DMS79 (cell line): ENCODE data around the gene MICU1.

Experiments used
- DNase-seq: peaks from one replicate; lab custom pipeline; 2025; lab: John Stamatoyannopoulos, UW

The MICU1 gene

GRCh38 chr10:72630144-72630543 is 4.3 kb upstream of the MICU1 start:
- DNase-seq: no peak

GRCh38 chr10:72626444-72626754 is 520 bp upstream of the MICU1 start:
- DNase-seq: no peak

DNA sequence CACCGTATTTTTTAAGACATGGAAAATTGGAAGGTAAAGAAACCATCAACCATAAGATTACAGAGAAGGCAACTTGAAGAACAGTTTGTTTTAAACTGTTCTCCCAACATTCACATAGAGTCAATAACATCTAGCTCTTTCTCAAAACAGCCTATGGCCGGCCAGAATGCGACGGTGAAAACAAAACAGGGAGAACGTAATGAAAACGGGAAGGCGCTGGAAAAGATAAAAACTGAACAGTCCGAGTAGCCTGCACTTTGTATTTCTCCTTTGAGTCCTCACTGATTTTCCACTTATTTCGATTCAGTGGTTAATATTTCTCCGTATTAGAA is 637 bp downstream of the MICU1 start:
- DNase-seq: no peak

GRCh38 chr10:72622271-72622670 is 3.6 kb downstream of the MICU1 start:
- no peak for DNase-seq

- no peak for DNase-seq
Observed at GRCh38 chr10:72616716-72617115, 9.2 kb downstream of the MICU1 start.

DNA sequence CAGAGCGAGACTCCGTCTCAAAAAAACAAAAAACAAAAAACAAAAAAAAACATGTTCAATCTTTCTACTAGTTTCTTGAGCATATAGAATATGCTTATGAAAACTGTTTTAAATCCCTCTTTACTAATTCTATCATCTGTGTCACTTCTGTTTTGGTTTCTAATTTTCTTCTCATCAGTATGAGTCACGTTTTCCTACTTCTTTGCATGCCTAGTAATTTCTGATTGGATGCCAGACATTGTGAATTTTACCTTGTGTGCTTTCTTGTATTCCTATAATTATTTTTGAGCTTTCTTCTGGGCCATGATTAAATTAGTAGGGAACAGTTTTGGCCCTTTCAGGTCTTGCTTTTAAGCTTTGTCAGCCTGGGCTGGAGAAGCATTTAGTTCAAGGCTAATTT is 9.9 kb downstream of the MICU1 start:
- DNase-seq: no peak

DNA sequence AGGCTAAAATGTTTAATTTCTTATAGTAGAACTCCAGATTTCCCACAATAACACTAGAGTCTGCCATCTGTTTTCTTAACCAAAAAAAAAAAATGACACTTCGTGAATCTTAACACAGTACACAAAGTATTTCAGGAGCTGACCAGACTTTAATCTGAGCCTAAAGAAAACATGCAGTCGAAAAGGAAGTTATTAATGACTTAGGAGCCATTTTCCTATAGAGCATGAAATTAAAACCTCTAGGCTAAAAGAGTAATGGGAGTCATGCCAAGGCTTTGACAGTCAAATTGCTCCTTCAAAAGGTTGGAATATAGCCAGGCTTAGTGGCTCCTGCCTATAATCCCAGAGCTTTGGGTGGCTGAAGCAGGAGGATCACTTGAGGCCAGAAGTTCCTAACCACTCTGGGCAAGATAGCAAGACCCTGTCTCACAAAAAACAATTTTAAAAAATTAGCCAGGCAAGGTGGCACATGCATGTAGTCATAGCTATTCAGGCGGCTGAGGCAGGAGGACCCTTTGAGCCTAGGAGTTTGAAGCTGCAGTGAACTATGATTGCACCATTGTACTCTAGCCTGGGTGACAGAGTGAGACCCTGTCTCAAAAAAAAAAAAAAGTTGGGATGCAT is 13.6 kb downstream of the MICU1 start:
- peak; percentile 74 for DNase-seq

GRCh38 chr10:72611783-72612182 is 14.1 kb downstream of the MICU1 start:
- peak; percentile 15 for DNase-seq

GRCh38 chr10:72610466-72610865 is 15.4 kb downstream of the MICU1 start:
- no peak for DNase-seq

- no peak for DNase-seq
Observed at GRCh38 chr10:72605122-72605521, 20.8 kb downstream of the MICU1 start.

- DNase-seq: no peak
Observed at GRCh38 chr10:72601144-72601543, 24.7 kb downstream of the MICU1 start.

- no peak for DNase-seq
Observed at GRCh38 chr10:72598769-72599701, 26.8 kb downstream of the MICU1 start.

DNA sequence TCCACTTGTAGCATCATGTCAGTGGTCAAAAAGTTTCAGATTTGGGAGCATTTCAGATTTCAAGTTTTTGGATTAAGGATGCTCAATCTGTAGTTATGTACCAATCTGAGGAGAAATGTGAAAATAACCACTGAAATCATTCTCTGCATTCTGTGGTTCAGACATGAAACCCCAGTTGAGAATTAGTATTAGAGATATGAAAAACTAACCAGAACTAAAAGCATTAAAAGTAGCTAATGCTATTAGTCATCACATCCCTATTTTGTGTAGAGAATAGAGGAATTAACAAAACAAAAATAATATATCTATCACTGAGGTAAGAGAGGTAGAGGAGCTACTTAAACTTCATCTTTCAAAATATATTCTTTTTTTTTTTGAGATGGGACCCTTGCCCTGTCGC is 28.0 kb downstream of the MICU1 start:
- DNase-seq: no peak

GRCh38 chr10:72595436-72595835 is 30.4 kb downstream of the MICU1 start:
- DNase-seq: no peak

- DNase-seq: no peak
Observed at GRCh38 chr10:72593963-72594362, 31.9 kb downstream of the MICU1 start.

- DNase-seq: no peak
Observed at GRCh38 chr10:72588266-72588665, 37.6 kb downstream of the MICU1 start.

DNA sequence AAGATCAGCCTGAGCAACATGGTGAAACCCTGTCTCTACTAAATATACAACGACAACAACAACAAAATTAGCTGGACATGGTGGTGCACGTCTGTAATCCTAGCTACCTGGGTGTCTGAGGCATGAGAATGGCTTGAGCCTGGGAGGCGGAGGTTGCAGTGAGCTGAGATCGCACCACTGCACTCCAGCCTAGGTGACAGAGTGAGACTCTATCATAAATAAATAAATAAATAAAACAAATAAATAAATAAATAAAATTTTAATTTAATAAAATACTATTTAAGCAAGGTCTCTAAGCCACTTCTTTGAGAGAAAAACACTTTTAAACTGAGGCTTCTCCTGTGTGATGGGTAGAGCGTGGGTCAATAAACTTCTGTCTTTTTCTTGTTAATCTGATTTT is 38.3 kb downstream of the MICU1 start:
- DNase-seq: no peak

DNA sequence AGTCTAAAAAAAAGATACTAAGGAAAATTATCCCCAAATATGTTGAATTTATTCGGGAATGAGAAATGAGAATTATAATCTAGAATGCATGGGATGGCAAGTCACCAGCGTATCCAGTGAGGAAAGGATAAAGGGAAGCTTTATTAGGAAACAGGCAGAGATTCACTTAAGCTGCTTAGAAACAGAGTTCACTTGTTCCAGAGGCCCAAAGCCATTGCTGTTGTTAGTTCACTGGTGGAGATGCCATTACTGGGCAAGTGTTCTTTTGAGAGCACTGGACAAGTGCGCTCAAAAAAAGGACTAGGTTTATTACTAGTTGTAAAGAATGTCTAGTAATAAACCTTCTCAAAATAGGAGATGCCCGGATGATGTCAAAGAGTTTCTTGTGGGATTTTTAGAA is 51.2 kb downstream of the MICU1 start:
- no peak for DNase-seq

DNA sequence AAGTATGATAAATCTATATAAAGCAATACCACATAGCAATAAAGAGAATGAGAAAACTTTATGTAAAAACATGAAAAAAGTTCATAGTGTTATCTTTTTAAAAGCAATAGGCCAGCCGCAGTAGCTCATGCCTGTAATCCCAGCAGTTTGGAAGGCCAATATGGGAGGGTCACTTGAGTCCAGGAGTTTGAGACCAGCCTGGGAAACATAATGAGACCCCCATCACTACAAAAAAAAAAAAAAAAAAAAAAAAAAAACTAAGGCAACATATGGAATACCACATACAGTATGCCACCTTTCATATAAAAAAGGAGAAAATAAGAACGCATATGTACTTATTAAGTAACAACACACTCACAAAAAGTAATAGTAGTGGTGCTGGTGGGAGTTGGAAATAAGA is 52.8 kb downstream of the MICU1 start:
- no peak for DNase-seq

DNA sequence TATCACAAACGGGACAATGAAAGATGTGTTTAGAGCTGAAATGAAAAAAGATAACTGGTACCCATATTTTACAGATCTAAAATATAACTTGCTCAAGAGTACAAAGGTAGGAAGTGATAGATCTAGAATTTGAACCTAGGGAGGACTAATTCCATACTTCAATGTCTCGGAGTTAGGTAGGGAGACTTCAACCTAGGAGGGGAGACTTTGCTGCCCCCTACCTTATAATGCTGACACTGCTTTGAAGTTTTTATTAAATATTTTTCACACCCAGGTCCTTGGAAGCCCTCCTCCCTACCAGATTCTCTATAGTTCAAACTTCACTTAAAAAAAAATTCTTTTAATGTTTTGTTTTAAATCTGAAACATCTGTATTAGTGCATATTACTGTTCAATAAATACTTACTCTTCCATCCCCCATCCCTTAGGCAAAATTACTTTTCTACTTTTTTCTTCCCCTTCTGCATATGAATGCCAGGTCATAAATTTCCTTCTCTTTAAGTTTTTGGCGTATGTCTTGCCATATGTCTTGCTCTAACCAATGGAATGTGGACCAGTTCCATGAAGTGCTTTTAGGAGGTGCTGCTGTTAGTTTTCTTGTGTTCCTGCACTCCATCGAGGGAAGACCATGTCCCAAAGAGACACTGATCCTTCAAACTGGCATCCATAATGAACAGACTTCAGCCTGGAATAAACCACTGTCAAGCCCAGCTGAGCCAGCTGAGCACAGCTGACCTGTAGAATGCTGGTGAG is 57.8 kb downstream of the MICU1 start:
- DNase-seq: no peak

- no peak for DNase-seq
Observed at GRCh38 chr10:72567421-72567820, 58.5 kb downstream of the MICU1 start.

GRCh38 chr10:72564596-72564995 is 61.3 kb downstream of the MICU1 start:
- no peak for DNase-seq

DNA sequence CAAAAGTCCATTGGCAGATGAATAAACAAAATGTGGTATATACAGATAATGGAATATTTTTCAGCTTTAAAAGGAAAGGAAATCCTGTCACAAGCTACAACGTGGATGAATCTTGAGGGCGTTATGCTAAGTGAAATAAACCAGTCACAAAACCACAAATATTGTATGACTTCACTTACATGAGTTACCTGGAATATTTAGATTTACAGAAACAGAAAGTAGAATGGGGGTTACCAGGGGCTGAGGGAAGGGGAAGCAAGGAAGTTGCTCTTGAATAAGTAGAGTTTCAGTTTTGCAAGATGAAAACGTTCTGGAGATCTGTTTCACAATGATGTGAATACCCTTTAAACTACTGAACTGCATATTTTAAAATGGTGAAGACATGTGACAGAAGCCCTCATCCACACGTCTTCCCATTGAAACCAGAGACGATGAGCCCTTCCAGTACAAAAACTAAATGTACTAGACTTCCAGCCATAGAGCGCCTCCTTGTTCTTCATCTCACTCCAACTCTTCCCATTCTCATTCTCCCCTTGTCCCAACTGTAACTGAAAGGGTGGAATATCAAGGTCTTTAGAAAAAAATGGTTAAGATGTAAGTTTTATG is 62.4 kb downstream of the MICU1 start:
- DNase-seq: no peak
